Common myeloid progenitor, CD34-positive (primary cell): ENCODE results near the gene KDM1B.

Source experiments
- CTCF ChIA-PET: fragments of 350-600 bp; sonication (Branson Sonifier 250); formaldehyde crosslinking; loops from one replicate; lab custom pipeline; 2021; ENCODE audit warnings: antibody characterized with exemption; lab: Charles Lee
- POLR2A ChIA-PET: fragments of 350-600 bp; sonication (Branson Sonifier 250); formaldehyde crosslinking; loops from one replicate; lab custom pipeline; 2021; ENCODE audit warnings: antibody characterized with exemption; lab: Charles Lee
- DNase-seq, 3 donors: peaks; one replicate each; pipeline versions ENCODE4 v3.0.0 to v3.0.0-alpha.2; 2013
- H3K27ac ChIP-seq, 2 experiments: 1 replicate in 1 of 2; 2 replicates in 1 of 2; pipeline ENCODE4 v1.7.0; 2013; ENCODE audit warnings: inconsistent platforms in 2 of 2, low read length in 2 of 2, mild to moderate bottlenecking in 2 of 2, low read depth in 1 of 2, moderate library complexity in 1 of 2; ENCODE audit not compliant: severe bottlenecking in 2 of 2, insufficient read depth in 1 of 2, poor library complexity in 1 of 2
- H3K27me3 ChIP-seq, 5 experiments: replicated peaks in 2 of 5; 1 replicate in 3 of 5; 2 replicates in 2 of 5; pipeline versions ENCODE4 v1.6.1 to v1.7.0; 2013; ENCODE audit warnings: low read length in 4 of 5, mild to moderate bottlenecking in 2 of 5, moderate library complexity in 2 of 5, inconsistent platforms in 1 of 5; ENCODE audit not compliant: insufficient read depth in 5 of 5, control insufficient read depth in 4 of 5
- H3K36me3 ChIP-seq, 4 experiments: 1 replicate in 2 of 4; 2 replicates in 2 of 4; pipeline versions ENCODE4 v1.6.1 to v1.7.0; 2013; ENCODE audit warnings: low read length in 3 of 4, control low read depth in 1 of 4, mild to moderate bottlenecking in 1 of 4; ENCODE audit not compliant: control insufficient read depth in 4 of 4, insufficient read depth in 4 of 4
- H3K4me1 ChIP-seq, 4 experiments: 1 replicate in 3 of 4; 2 replicates in 1 of 4; pipeline versions ENCODE4 v1.6.1 to v1.7.1; 2013; ENCODE audit warnings: low read length in 3 of 4, mild to moderate bottlenecking in 3 of 4, control low read depth in 1 of 4, inconsistent platforms in 1 of 4, moderate library complexity in 1 of 4; ENCODE audit not compliant: control insufficient read depth in 4 of 4, insufficient read depth in 4 of 4; ENCODE audit errors: control extremely low read depth in 1 of 4
- H3K4me3 ChIP-seq, 7 experiments: 1 replicate in 4 of 7; 2 replicates in 3 of 7; pipeline versions ENCODE4 v1.5.1 to v1.7.0; 2013; ENCODE audit warnings: mild to moderate bottlenecking in 7 of 7, low read length in 6 of 7, moderate library complexity in 6 of 7, inconsistent platforms in 2 of 7, low read depth in 2 of 7, control low read depth in 1 of 7; ENCODE audit not compliant: insufficient read depth in 4 of 7, control insufficient read depth in 1 of 7; ENCODE audit errors: extremely low read depth in 1 of 7
- H3K9me3 ChIP-seq, 5 experiments: 1 replicate in 4 of 5; 2 replicates in 1 of 5; pipeline versions ENCODE4 v1.6.1 to v1.7.1; 2013; ENCODE audit warnings: low read length in 4 of 5, mild to moderate bottlenecking in 2 of 5, inconsistent platforms in 1 of 5, low read depth in 1 of 5, moderate library complexity in 1 of 5; ENCODE audit not compliant: control insufficient read depth in 4 of 5, insufficient read depth in 2 of 5; ENCODE audit errors: control extremely low read depth in 1 of 5
- WGBS: methylation state at CpG from one replicate; pipeline ENCODE4 v1.1.5; 2013; ENCODE audit not compliant: insufficient coverage; 5-methylcytosine and 5-hydroxymethylcytosine counted together

KDM1B gene

DNA sequence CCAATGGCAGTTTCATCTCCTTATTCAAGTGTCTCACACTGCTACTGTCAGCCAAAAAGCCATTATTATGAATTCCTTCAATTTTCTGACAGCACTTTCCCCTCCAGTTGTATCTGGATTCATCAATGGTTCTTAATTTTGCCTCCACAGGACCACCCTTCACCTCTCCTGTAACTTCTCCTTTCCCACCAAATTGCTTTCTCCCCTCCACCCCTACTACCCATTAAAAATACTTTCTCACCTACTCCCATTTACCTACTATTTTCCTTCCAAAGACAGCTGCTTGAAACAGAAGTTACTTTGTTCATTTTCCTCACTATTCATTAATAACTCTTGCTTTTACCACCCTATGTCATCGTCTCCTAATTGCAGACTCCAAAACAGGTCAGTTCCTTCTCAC is 79.3 kb downstream of the KDM1B start:
- Histone ChIP-seq H3K4me3 (no peak overlapping the region), H3K36me3 (peaks cover 32 to 69% (median 44%) of the 10 kb centered on the region in 4 experiments), H3K9me3 (peaks cover 4 to 12% (median 9%) of the 10 kb centered on the region in 5 experiments), H3K27me3 (no peaks in the 10 kb centered on the region), H3K27ac (no peak overlapping the region), H3K4me1 (no peaks in the 10 kb centered on the region)
- 100% methylated on average over 1 of the region's 1 CpG for WGBS
- no peak for DNase-seq
- ChIA-PET CTCF (interaction anchor here (1.1 kb wide), 1 partner anchor 12 kb away, joined by 4 read pairs; no protein-coding TSS in a partner anchor), POLR2A (interaction anchor here (0.6 kb wide), 1 partner anchor 263 kb away, joined by 3 read pairs; no protein-coding TSS in a partner anchor)

DNA sequence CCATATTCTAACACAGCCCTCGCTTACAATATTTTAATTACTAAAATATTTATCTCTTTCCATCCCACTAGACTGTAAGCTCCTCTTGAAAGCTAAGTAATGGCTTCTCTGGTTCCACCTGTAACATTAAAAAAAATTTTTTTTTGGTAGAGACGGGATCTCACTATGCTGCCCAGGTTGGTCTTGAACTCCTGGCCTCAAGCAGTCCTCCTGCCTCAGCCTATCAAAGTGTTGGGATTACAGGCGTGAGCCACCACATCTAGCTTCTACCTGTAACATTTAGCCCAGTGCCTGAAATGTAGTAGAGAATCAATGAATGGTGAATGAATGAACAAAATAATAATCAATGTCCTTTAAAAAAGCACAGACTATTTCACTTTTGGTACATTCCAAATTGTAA is 80.3 kb downstream of the KDM1B start:
- peaks cover 4 to 12% (median 9%) of the 10 kb centered on the region in 5 experiments for H3K9me3 ChIP-seq
- H3K27ac ChIP-seq, result no peak overlapping the region
- ChIA-PET CTCF (interaction anchor here (1.1 to 1.3 kb wide), 2 partner anchors 13 to 19 kb away, joined by 3 to 4 read pairs; no protein-coding TSS in a partner anchor), POLR2A (no interaction called here)
- no peaks in the 10 kb centered on the region for H3K27me3 ChIP-seq
- WGBS, result 100% methylated on average over 2 of the region's 3 CpGs
- peaks cover 35 to 66% (median 45%) of the 10 kb centered on the region in 4 experiments for H3K36me3 ChIP-seq
- H3K4me1 ChIP-seq, result no peaks in the 10 kb centered on the region
- H3K4me3 ChIP-seq, result no peak overlapping the region
- DNase-seq, result no peak

DNA sequence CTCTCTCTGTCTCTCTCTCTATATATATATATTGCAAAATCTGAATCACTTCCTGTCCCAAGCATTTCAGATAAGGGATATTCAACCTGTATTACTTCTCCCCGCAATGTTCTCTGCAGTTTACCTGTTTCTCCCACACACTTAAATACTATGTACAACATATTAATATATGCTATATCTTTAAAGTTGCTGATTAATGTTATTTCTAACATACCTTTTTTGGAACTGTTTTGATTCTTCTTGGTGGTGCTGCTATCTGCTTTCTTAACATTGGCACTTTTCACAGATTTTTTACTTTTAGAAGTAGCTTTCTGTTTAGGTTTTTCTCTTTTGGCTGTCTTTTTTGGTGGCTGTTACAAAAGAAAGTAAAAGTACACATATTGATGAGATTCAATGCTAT is 81.9 kb downstream of the KDM1B start:
- POLR2A ChIA-PET, result no interaction called here
- no CpG with 5 or more reads among the region's 1 CpG for WGBS
- CTCF ChIA-PET, result interaction anchor here (1.3 kb wide), 1 partner anchor 18 kb away, joined by 3 read pairs; no protein-coding TSS in a partner anchor
- Histone ChIP-seq H3K4me1 (peaks cover 0 to 2% (median 0%) of the 10 kb centered on the region in 4 experiments), H3K27me3 (no peaks in the 10 kb centered on the region), H3K4me3 (no peak overlapping the region), H3K9me3 (peaks cover 3 to 6% (median 4%) of the 10 kb centered on the region in 5 experiments), H3K36me3 (peaks cover 39 to 61% (median 48%) of the 10 kb centered on the region in 4 experiments), H3K27ac (no peak overlapping the region)
- no peak for DNase-seq

DNA sequence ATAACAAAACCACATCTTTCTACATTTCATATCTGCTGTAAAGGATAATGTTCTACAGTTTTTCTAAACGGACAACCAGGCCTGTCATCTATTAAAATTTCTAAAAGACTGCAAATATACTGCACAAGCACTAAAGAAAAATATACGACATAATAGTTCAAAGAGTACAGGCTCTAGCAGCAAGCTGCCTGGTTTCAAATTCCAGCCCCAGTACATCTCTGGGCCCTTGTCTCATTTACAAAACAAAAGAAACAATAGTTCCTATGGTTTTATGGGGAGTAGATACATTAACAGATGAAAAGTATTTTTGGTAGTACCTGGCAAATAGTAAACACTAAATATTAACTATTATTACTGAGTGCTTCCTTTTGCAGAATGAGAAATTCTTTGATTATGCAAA is 85.0 kb downstream of the KDM1B start:
- peaks cover 44 to 73% (median 59%) of the 10 kb centered on the region in 4 experiments for H3K36me3 ChIP-seq
- WGBS, result 60% methylated on average over 1 of the region's 2 CpGs
- ChIA-PET POLR2A (no interaction called here), CTCF (no interaction called here)
- no peaks in the 10 kb centered on the region for H3K9me3 ChIP-seq
- peaks cover 0 to 2% (median 0%) of the 10 kb centered on the region in 4 experiments for H3K4me1 ChIP-seq
- no peak overlapping the region for H3K27ac ChIP-seq
- DNase-seq, result no peak
- no peak overlapping the region for H3K4me3 ChIP-seq
- H3K27me3 ChIP-seq, result no peaks in the 10 kb centered on the region

DNA sequence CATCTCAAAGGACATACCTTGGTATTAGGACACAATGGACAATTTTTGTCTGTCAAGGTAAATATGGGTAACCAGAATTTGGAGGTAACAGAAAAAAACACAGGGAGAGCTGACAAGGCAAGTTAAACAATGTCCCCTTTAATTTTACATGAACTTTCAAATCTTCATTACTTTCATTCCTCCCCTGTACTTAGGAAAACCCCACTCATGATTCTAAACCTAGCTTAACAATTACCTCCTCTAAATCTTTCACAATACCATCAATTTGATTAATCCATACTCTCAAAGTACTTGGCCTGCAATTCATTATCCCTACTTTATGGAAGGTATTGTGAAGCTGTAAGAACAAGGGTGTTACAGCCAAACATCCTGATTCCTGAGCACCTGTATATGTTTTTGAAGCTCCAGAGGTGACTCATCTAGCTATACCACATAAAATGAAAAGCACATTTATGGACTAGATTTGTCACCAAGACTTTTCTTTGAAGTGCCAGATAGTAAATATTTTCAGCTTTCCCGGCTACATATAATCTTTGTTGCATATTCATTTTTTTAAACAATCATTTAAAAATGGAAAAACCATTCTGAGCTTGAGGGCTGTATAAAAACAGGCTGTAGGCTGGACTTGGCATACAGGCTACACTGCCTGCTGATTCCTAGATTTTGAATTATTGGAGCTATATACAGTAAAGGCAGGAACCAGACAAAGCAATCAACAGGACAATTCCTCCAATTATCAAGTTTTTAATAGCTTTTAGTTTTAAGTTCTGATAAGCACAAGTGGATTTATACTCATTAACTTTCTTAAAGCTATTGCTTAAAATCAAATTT is 86.2 kb downstream of the KDM1B start:
- CTCF ChIA-PET, result no interaction called here
- DNase-seq, result peak in 1 of 3 donors; percentile 11
- peaks cover 37 to 69% (median 55%) of the 10 kb centered on the region in 4 experiments for H3K36me3 ChIP-seq

DNA sequence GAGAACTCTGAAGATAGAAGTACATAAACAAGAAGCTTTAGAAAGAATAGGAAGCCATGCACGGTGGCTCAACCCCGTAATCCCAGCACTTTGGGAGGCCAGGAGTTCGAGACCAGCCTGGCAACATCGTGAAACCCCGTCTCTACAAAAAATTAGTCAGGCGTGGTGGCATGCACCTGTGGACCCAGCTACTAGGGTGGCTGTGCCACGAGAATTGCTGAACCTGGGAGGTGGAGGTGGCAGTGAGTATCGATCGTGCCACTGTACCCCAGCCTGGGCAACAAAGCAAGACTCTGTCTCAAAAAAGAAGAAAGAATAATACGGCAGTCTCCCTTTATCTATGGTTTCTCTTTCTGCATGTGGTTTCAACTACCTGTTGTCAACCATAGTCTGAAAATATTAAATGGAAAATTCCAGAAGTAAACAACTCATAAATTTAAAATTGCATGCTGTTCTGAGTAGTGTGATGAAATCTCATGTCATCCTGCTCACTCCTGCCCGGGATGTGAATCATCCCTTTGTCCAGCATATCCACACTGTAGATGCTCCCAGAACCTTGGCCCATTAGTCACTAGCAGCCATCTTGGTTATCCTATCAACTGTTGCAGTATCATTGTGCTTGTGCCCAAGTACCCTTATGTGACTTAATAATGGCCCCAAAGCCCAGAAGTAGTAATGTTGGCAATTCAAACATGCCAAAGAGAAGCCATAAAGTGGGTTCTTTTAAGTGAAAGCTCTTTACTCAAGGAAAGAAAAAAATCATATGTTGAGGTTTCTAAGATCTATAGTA is 87.0 kb downstream of the KDM1B start:
- Histone ChIP-seq H3K27me3 (no peaks in the 10 kb centered on the region), H3K36me3 (peaks cover 39 to 69% (median 54%) of the 10 kb centered on the region in 4 experiments), H3K27ac (no peak overlapping the region), H3K4me3 (no peak overlapping the region), H3K4me1 (peaks cover 0 to 2% (median 0%) of the 10 kb centered on the region in 4 experiments), H3K9me3 (no peaks in the 10 kb centered on the region)
- DNase-seq, result no peak
- 89% methylated on average over 11 of the region's 11 CpGs for WGBS
- POLR2A ChIA-PET, result no interaction called here
- CTCF ChIA-PET, result no interaction called here

More for the DNA sequence above, 86.2 kb downstream of the KDM1B start:
- no CpG with 5 or more reads among the region's 1 CpG for WGBS
- Histone ChIP-seq H3K4me1 (peaks cover 0 to 2% (median 0%) of the 10 kb centered on the region in 4 experiments), H3K27me3 (no peaks in the 10 kb centered on the region), H3K27ac (no peak overlapping the region), H3K4me3 (no peak overlapping the region), H3K9me3 (no peaks in the 10 kb centered on the region)
- POLR2A ChIA-PET, result interaction anchor here (0.6 kb wide), 1 partner anchor 11 kb away, joined by 4 read pairs; no protein-coding TSS in a partner anchor
